HepG2 (cell line): Measurements from ENCODE around the gene C2CD4A. TPM values are rescaled to one million over a fixed set of nuclear protein-coding genes. Genes with fewer than 3 reads are reported as not detected.

Experiments used
- ATAC-seq: fragments of 200-7000 bp; cut with Tn5 transposase; 3 replicates; pipeline ENCODE4 v1.9.1; 2020; ENCODE audit warnings: mild to moderate bottlenecking, moderate library complexity
- BruUV-seq: library from RNA; stranded (reverse); fragments of 400-500 nt; replicated peaks from 2 replicates; lab custom pipeline; 2021; lab: Mats Ljungman, UMichigan
- CTCF ChIA-PET: fragments of 300-600 bp; formaldehyde crosslinking; extraction: SDS; loops from one replicate; lab custom pipeline; 2021; ENCODE audit warnings: low total read pairs, inconsistent platforms, low intra/inter-chr PET ratio; lab: Yijun Ruan, JAX
- POLR2A ChIA-PET: fragments of 350-600 bp; sonication (Branson Sonifier 250); formaldehyde crosslinking; loops from one replicate; lab custom pipeline; 2020; ENCODE audit warnings: antibody characterized with exemption, inconsistent platforms; lab: Yijun Ruan, JAX
- DNase-seq: peaks from one replicate; pipeline ENCODE4 v3.0.0-alpha.2; 2015; ENCODE audit warnings: low spot score
- FAIRE-seq: peaks from 3 replicates; lab custom pipeline; 2011; peaks lifted over from hg19 to GRCh38; lab: Jason Lieb, UNC
- H2AFZ ChIP-seq: one replicate; pipeline ENCODE4 v1.6.1; 2011; ENCODE audit warnings: low read length, inconsistent platforms
- H3K27ac ChIP-seq: fragments of 300-600 bp; 3 replicates; pipeline ENCODE4 v1.8.0; 2011; ENCODE audit warnings: mixed run types, mild to moderate bottlenecking, mixed read lengths, low read length, inconsistent platforms; ENCODE audit not compliant: insufficient read depth; ENCODE audit errors: extremely low read length
- H3K27me3 ChIP-seq, 2 experiments: fragments of 200-600 bp in 1 of 2; 2 replicates in 1 of 2; 3 replicates in 1 of 2; pipeline versions ENCODE4 v1.6.0 to v1.8.0; 2011; ENCODE audit warnings: low read length in 2 of 2, mild to moderate bottlenecking in 2 of 2, moderate library complexity in 2 of 2, inconsistent platforms in 1 of 2; ENCODE audit not compliant: insufficient read depth in 2 of 2, control insufficient read depth in 1 of 2
- H3K36me3 ChIP-seq, 2 experiments: fragments of 200-600 bp in 1 of 2; replicated peaks in 1 of 2; 2 replicates in 1 of 2; 3 replicates in 1 of 2; pipeline versions ENCODE4 v1.5.1 to v1.8.0; 2011; ENCODE audit warnings: low read length in 2 of 2, inconsistent platforms in 1 of 2; ENCODE audit not compliant: insufficient read depth in 2 of 2, control insufficient read depth in 1 of 2
- H3K4me1 ChIP-seq: 2 replicates; pipeline ENCODE4 v1.5.1; 2012; ENCODE audit warnings: low read length, inconsistent platforms; ENCODE audit not compliant: insufficient read depth
- H3K4me2 ChIP-seq: 2 replicates; pipeline ENCODE4 v1.6.0; 2011; ENCODE audit warnings: low read depth, low read length, inconsistent platforms
- H3K4me3 ChIP-seq, 3 experiments: fragments of 200-600 bp in 1 of 3; sonication (generic), shearing (Covaris generic) in 1 of 3; replicated peaks in 1 of 3; 2 replicates each; pipeline ENCODE4 v1.5.1; 2011 to 2016; ENCODE audit warnings: low read length in 3 of 3, inconsistent platforms in 2 of 3, low read depth in 2 of 3, mild to moderate bottlenecking in 2 of 3, control low read depth in 1 of 3, mixed read lengths in 1 of 3; ENCODE audit not compliant: insufficient read depth in 1 of 3
- H3K79me2 ChIP-seq: one replicate; pipeline ENCODE4 v1.6.1; 2011; ENCODE audit warnings: low read length, inconsistent platforms; ENCODE audit not compliant: insufficient read depth
- H3K9ac ChIP-seq: 2 replicates; pipeline ENCODE4 v1.6.0; 2011; ENCODE audit warnings: mild to moderate bottlenecking, low read depth, low read length, inconsistent platforms; ENCODE audit not compliant: insufficient read depth
- H3K9me3 ChIP-seq: 2 replicates; pipeline ENCODE4 v1.5.1; 2012; ENCODE audit warnings: mild to moderate bottlenecking, low read length
- H4K20me1 ChIP-seq: 2 replicates; pipeline ENCODE4 v1.6.0; 2011; ENCODE audit warnings: inconsistent platforms, mild to moderate bottlenecking, low read length, moderate library complexity; ENCODE audit not compliant: insufficient read depth
- ATF7 ChIP-seq, 2 experiments: fragments of 450-650 bp in 1 of 2; sonication (generic) in 1 of 2; formaldehyde crosslinking in 1 of 2; IDR thresholded peaks; 2 replicates each; pipeline versions ENCODE4 v1.4.0 to v1.6.1; 2016 to 2020; ENCODE audit warnings: antibody characterized with exemption in 1 of 2, mild to moderate bottlenecking in 1 of 2, missing genetic modification reagents in 1 of 2
- DPF2 ChIP-seq: sonication (generic); formaldehyde crosslinking; IDR thresholded peaks from 2 replicates; pipeline ENCODE4 v1.4.0; 2020; ENCODE audit warnings: mild to moderate bottlenecking, low read depth, missing genetic modification reagents, borderline replicate concordance
- KAT8 ChIP-seq: IDR thresholded peaks from 2 replicates; pipeline ENCODE4 v1.6.1; 2016; ENCODE audit warnings: missing genetic modification reagents, missing compliant biosample characterization
- KDM5A ChIP-seq: fragments of 200-600 bp; sonication (generic); IDR thresholded peaks from 2 replicates; pipeline ENCODE4 v1.7.0; 2018; ENCODE audit warnings: antibody characterized with exemption, mild to moderate bottlenecking, low read length, borderline replicate concordance
- NBN ChIP-seq: fragments of 450-650 bp; conservative IDR thresholded peaks from 2 replicates; pipeline ENCODE4 v1.6.1; 2017
- NFKB2 ChIP-seq: sonication (generic); formaldehyde crosslinking; IDR thresholded peaks from 2 replicates; pipeline ENCODE4 v1.4.0; 2020; ENCODE audit warnings: missing genetic modification reagents, borderline replicate concordance
- NFRKB ChIP-seq: fragments of 450-650 bp; IDR thresholded peaks from 2 replicates; pipeline ENCODE4 v1.6.1; 2017
- REL ChIP-seq: sonication (generic); formaldehyde crosslinking; conservative IDR thresholded peaks from 2 replicates; pipeline ENCODE4 v1.8.0; 2022; ENCODE audit warnings: mild to moderate bottlenecking, missing genetic modification reagents, moderate library complexity
- SALL1 ChIP-seq: sonication (generic); formaldehyde crosslinking; IDR thresholded peaks from 2 replicates; pipeline ENCODE4 v1.8.0; 2022; ENCODE audit warnings: mild to moderate bottlenecking, missing genetic modification reagents
- SRSF9 ChIP-seq: fragments of 200-400 bp; formaldehyde crosslinking; IDR thresholded peaks from 2 replicates; pipeline ENCODE4 v1.6.1; 2018; ENCODE audit warnings: borderline replicate concordance, mild to moderate bottlenecking, low read depth, low read length; ENCODE audit not compliant: insufficient read depth, poor library complexity, severe bottlenecking
- ZNF235 ChIP-seq: sonication (generic); formaldehyde crosslinking; IDR thresholded peaks from 2 replicates; pipeline ENCODE4 v1.8.1; 2023; ENCODE audit warnings: mild to moderate bottlenecking, missing genetic modification reagents, borderline replicate concordance
- ZNF253 ChIP-seq: sonication (generic); formaldehyde crosslinking; IDR thresholded peaks from 2 replicates; pipeline ENCODE4 v1.8.0; 2022; ENCODE audit warnings: mild to moderate bottlenecking, missing genetic modification reagents, borderline replicate concordance
- ZNF558 ChIP-seq: sonication (generic); formaldehyde crosslinking; IDR thresholded peaks from 2 replicates; pipeline ENCODE4 v1.9.0; 2022; ENCODE audit warnings: mild to moderate bottlenecking, missing genetic modification reagents, borderline replicate concordance
- ZNF672 ChIP-seq: sonication (generic); formaldehyde crosslinking; IDR thresholded peaks from 2 replicates; pipeline ENCODE4 v1.8.1; 2022; ENCODE audit warnings: missing genetic modification reagents
- ZNF780A ChIP-seq: sonication (generic); formaldehyde crosslinking; IDR thresholded peaks from 2 replicates; pipeline ENCODE4 v1.8.0; 2022; ENCODE audit warnings: mild to moderate bottlenecking, missing genetic modification reagents, moderate library complexity
- WGBS: methylation state at CpG from one replicate; pipeline ENCODE4 v1.1.6; 2017; ENCODE audit warnings: low lambda C conversion rate; 5-methylcytosine and 5-hydroxymethylcytosine counted together
- in situ Hi-C: cut with HindIII; loops from 2 replicates; pipeline ENCODE4 v1.10.0; 2017; ENCODE audit warnings: low pct_unique_long_range_greater_than_20kb; ENCODE audit not compliant: extremely low pct_ligation_motif_present
- intact Hi-C: fragments of 100-400 bp; cut with micrococcal nuclease; formaldehyde crosslinking; loops from one replicate; pipeline ENCODE4 v1.10.0; 2022; ENCODE audit not compliant: unreplicated experiment
- polyA plus RNA-seq, 8 experiments: library from polyadenylated mRNA; depleted of rRNA in 3 of 8; stranded (reverse) in 7 of 8; unstranded in 1 of 8; fragments of >200 nt; fragmentation: Illumina TruSeq in 4 of 8; extraction: Trizol in 4 of 8; gene quantifications; 2 replicates each; pipeline versions ENCODE4 v1.2.1 to v1.2.3, GENCODE V29; 2011 to 2016; ENCODE audit warnings: low read depth in 4 of 8, missing spikeins in 1 of 8, mixed read lengths in 1 of 8; ENCODE audit not compliant: insufficient read depth in 1 of 8
- total RNA-seq, 5 experiments: library from RNA; depleted of rRNA; stranded (reverse); fragments of >200 nt; fragmentation: Illumina TruSeq; extraction: Trizol; gene quantifications; 2 replicates each; pipeline ENCODE4 v1.2.3, GENCODE V29; 2016; ENCODE audit warnings: low read depth in 1 of 5
- TF ChIP-seq, protein P1 (sequence below): sonication (generic); formaldehyde crosslinking; IDR thresholded peaks from 2 replicates; pipeline ENCODE4 v1.8.0; 2023; ENCODE audit warnings: mild to moderate bottlenecking, missing genetic modification reagents
- TF ChIP-seq, protein P2 (sequence below): sonication (generic); formaldehyde crosslinking; IDR thresholded peaks from 2 replicates; pipeline ENCODE4 v1.8.0; 2022; ENCODE audit warnings: missing genetic modification reagents, mild to moderate bottlenecking, inconsistent platforms, borderline replicate concordance

C2CD4A gene
- total and polyA plus RNA-seq, 2 of the 13 experiments (the other 11 are each of a cell fraction or from before 2014, with no cell fraction given), result 0.20 TPM; not detected in 1

DNA sequence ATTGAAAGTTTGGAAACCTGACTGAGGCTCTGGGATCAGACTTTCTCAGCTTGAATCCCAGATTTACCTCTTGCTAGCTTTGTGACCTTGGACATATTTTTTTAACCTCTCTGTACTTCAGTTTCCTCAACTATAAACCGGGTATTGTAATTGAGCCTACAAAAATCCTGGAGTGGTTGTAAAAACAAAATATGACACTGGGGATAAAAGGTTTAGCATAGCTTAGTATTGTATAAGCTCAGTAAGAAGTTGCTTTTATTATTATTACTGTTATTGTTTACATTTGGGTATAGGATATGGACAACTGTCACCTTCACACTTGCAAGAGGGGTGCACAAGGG lies 21.5 kb downstream of the C2CD4A start (continued):
- TF ChIP-seq, protein P1, sequence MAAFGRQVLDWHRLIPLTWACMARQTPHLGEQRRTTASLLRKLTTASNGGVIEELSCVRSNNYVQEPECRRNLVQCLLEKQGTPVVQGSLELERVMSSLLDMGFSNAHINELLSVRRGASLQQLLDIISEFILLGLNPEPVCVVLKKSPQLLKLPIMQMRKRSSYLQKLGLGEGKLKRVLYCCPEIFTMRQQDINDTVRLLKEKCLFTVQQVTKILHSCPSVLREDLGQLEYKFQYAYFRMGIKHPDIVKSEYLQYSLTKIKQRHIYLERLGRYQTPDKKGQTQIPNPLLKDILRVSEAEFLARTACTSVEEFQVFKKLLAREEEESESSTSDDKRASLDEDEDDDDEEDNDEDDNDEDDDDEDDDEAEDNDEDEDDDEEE, result no peak
- TF ChIP-seq ATF7 (IDR thresholded peaks at IDR 0.05), result no peak
- no peak for TF ChIP-seq ATF7 (CRISPR knock-in tag; IDR thresholded peaks at IDR 0.05)

DNA sequence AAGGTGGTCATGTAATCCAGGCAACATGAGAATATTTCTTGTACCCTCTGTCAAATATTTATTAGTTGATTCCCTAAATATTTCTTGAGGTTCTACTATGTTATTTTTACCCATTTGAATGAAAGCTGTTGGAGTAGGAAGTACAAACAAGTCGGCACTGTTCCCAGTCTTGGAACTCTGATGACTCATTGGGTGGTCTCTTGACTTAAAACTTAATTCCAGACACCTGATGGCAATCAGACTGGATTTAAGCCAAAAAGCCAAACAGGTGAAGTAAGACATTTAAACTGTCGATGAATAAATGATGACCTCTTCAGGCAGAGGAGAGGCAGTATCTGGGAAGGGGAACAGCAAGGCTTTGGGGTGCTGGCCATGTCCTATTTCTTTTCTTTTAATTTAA lies 22.8 kb downstream of the C2CD4A start:
- BruUV-seq, result no TSS peak
- CTCF ChIA-PET, result no interaction called here
- 44% methylated on average over 2 of the region's 2 CpGs for WGBS

DNA sequence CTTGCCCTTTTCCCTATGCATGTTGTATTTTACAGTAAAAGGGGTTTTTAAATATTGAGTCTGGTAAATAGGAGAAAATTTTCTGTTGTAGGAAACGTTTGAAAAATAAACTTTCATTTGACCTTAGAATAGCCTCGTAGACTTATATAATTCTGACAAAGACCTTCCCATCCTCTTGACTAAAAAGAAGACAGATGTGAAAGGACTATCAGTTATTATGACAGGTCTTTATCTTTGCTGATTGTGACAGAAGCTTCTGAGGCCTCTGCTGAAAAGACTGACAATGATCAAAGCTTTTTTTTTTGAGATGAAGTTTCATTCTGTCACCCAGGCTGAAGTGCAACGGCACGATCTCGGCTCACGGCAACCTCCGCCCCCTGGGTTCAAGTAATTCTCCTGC lies 24.2 kb downstream of the C2CD4A start:
- BruUV-seq, result no TSS peak
- in situ Hi-C loops (no loop called here), intact Hi-C loops (no loop called here)
- ATAC-seq, result no peak
- H3K27me3 ChIP-seq, result peaks cover 0 to 10% of the 10 kb centered on the region in 2 experiments; a peak in 1 of 5 replicates
- H3K4me1 ChIP-seq, result no peaks in the 10 kb centered on the region
- H2AFZ ChIP-seq, result no peak overlapping the region
- DNase-seq, result no peak
- H3K9me3 ChIP-seq, result no peaks in the 10 kb centered on the region
- no peak overlapping the region for H3K9ac ChIP-seq
- H3K4me2 ChIP-seq, result no peak overlapping the region
- no peak overlapping the region for H3K27ac ChIP-seq
- ChIA-PET POLR2A (no interaction called here), CTCF (no interaction called here)
- FAIRE-seq, result no peak
- WGBS, result 3% methylated on average over 7 of the region's 7 CpGs
- no peaks in the 10 kb centered on the region for H3K36me3 ChIP-seq
- H3K4me3 ChIP-seq, result no peak overlapping the region
- H4K20me1 ChIP-seq, result no peaks in the 10 kb centered on the region
- H3K79me2 ChIP-seq, result no peaks in the 10 kb centered on the region
- TF ChIP-seq NFKB2 (CRISPR knock-in tag), result no peak
- TF ChIP-seq, protein P2, sequence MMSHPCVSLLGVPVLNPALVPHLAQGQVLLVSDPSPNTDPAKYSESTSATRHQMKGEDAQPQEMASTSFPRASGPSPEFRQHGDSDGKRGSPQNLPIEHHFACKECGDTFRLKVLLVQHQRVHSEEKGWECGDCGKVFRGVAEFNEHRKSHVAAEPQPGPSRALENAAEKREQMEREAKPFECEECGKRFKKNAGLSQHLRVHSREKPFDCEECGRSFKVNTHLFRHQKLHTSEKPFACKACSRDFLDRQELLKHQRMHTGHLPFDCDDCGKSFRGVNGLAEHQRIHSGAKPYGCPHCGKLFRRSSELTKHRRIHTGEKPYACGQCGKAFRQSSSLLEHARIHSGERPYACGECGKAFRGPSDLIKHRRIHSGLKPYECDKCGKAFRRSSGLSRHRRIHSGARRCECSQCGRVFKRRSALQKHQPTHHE (CRISPR knock-in tag), result no peak
- TF ChIP-seq NBN, result no peak
- TF ChIP-seq SALL1 (CRISPR knock-in tag), result no peak
- TF ChIP-seq ZNF558 (CRISPR knock-in tag), result no peak
- no peak for TF ChIP-seq DPF2 (CRISPR knock-in tag)
- TF ChIP-seq KAT8, result no peak
- no peak for TF ChIP-seq KDM5A
- TF ChIP-seq ZNF235 (CRISPR knock-in tag), result no peak
- TF ChIP-seq ZNF253 (CRISPR knock-in tag), result no peak
- no peak for TF ChIP-seq ZNF672

More for the DNA sequence above, 22.8 kb downstream of the C2CD4A start:
- Histone ChIP-seq H2AFZ (no peak overlapping the region), H3K27me3 (peaks cover 0 to 10% of the 10 kb centered on the region in 2 experiments; a peak in 1 of 5 replicates), H3K4me3 (no peak overlapping the region), H3K9me3 (no peaks in the 10 kb centered on the region), H3K27ac (no peak overlapping the region), H4K20me1 (no peaks in the 10 kb centered on the region), H3K4me2 (no peak overlapping the region), H3K4me1 (no peaks in the 10 kb centered on the region), H3K9ac (no peak overlapping the region), H3K79me2 (no peaks in the 10 kb centered on the region), H3K36me3 (no peaks in the 10 kb centered on the region)
- ATAC-seq (no peak), FAIRE-seq (no peak), DNase-seq (no peak)
- in situ Hi-C loops (no loop called here), intact Hi-C loops (no loop called here)
- POLR2A ChIA-PET, result no interaction called here
- TF ChIP-seq SRSF9 (no peak), ZNF780A (CRISPR knock-in tag) (no peak), NFRKB (no peak), REL (CRISPR knock-in tag) (no peak)
